Posterior vena cava (tissue), 2 donors: ENCODE measurements around the gene ZFP90. TPM values are rescaled to one million over a fixed set of nuclear protein-coding genes. Genes with fewer than 3 reads are reported as not detected.

Experiments used
- DNase-seq: peaks from one replicate; pipeline ENCODE4 v3.0.0-alpha.2; 2020; ENCODE audit warnings: low spot score
- intact Hi-C, 2 donors: fragments of 100-400 bp; cut with DNase I; formaldehyde crosslinking; loops; one replicate each; pipeline versions ENCODE4 v1.14.1 to v1.14.2; 2022 to 2023
- total RNA-seq, 2 donors: library from RNA; stranded (reverse); fragmentation: NEBNext Ultra II Directional; extraction: Animal tissue kit (Norgen Biotek cat#: 25700); gene quantifications; one replicate each; pipeline ENCODE4 v1.2.1, GENCODE V29; 2021
- donor health status: DM: yes; HTN: yes; CAD: no.
- donor health status: DM: yes; HTN: yes; CAD: no.

ZFP90 gene
- total RNA-seq, 2 donors from 2014 or later, result 17.9 to 18.1 TPM

GRCh38 chr16:68512183-68512582, 26.9 kb upstream of the ZFP90 start:
- intact Hi-C loops, result no loop called here
- DNase-seq, result peak; percentile 56

DNA sequence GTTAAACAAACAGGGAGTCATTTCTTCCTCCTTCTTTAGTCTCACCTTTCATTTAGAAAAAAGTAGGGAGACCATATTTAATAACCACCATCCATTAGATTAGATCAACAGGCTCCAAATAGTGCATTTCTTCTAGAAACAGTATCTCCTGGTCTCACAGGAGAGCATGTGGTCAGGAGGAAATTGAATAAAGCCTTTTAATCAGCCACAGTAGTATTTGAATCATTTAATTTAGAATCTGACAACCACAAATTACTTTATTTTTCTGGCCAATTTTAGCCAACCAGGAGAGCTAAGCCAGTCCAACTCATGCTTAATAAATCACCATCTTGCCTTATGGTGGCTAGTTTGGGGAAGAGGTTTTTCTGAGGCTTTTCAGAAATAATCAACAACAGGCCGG, 26.3 kb upstream of the ZFP90 start:
- DNase-seq, result no peak
- intact Hi-C loops, result no loop called here

- DNase-seq, result peak; percentile 25
These were observed 24.6 kb upstream of the ZFP90 start for GRCh38 chr16:68514511-68514910.

DNA sequence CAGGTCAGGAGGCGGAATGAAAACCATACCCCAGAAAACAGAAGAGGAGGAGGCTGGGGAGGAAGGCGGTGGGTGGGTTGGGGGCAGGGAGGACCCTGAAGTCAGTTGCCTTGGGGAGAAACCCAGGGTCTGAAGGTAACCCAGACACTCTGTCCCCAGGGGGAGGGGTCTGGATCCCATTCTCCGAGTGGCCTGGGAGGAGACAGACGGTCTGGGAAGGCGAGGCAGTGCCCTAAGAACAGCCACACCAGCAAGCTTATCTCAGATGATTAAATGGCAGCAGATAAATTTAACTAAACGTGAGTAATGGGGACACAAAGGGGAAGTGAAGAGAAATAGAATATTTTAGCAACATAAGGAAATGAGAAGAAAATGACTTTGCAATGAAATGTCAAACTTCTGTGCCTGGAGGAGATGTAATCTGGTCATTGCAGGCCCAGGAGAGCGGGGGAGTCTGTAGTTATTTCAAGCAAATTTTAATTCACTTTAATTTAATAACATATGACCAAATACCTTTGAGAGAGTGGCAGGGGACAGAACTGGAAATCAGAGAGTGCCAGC, 21.4 kb upstream of the ZFP90 start:
- intact Hi-C loops, result no loop called here

More at GRCh38 chr16:68514511-68514910, 24.6 kb upstream of the ZFP90 start:
- intact Hi-C loops, result no loop called here

GRCh38 chr16:68519225-68519745, 19.8 kb upstream of the ZFP90 start:
- intact Hi-C loops, result no loop called here

More for the DNA sequence above, 21.4 kb upstream of the ZFP90 start:
- peak; percentile 59 for DNase-seq

GRCh38 chr16:68520649-68521086, 18.4 kb upstream of the ZFP90 start:
- DNase-seq, result peak; percentile 94

More at GRCh38 chr16:68519225-68519745, 19.8 kb upstream of the ZFP90 start:
- peak; percentile 35 for DNase-seq

GRCh38 chr16:68524069-68524820, 14.8 kb upstream of the ZFP90 start:
- intact Hi-C loops, result loop anchor here in 1 of 2 donors (10.0 kb wide), 1 partner anchor 601 kb away; no protein-coding TSS in a partner anchor
- peak; percentile 38 for DNase-seq

More at GRCh38 chr16:68520649-68521086, 18.4 kb upstream of the ZFP90 start:
- intact Hi-C loops, result loop anchor here in 1 of 2 donors (10.0 kb wide), 1 partner anchor 604 kb away; no protein-coding TSS in a partner anchor

DNA sequence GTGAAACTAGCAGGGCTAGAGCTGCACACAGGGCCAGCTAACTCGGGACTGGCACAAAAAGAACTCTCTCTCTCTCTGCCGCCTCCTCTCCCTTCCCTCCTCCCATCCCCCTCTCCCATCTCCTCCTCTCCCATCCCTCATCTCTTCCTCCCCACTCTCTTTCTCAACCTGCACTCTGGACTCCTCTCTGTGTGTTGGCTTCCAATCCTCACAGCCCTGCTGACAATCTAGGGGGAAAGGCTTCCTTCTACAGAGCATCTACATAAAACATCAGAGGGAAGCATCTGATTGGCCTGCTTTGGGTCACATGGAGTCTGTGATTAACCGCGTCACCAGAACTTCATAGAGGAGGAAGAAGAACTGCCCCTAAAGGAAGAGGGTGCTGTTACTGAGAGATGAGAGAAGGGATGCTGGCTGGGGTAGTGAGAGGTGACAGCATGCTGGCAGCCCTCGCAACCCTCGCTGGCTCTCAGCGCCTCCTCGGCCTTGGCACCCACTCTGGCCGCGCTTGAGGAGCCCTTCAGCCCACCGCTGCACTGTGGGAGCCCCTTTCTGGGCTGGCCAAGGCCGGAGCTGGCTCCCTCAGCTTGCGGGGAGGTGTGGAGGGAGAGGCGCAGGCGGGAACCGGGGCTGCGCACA, 12.8 kb upstream of the ZFP90 start:
- peak; percentile 41 for DNase-seq
- intact Hi-C loops, result loop anchor here in 1 of 2 donors (10.0 kb wide), 1 partner anchor 599 kb away; no protein-coding TSS in a partner anchor

DNA sequence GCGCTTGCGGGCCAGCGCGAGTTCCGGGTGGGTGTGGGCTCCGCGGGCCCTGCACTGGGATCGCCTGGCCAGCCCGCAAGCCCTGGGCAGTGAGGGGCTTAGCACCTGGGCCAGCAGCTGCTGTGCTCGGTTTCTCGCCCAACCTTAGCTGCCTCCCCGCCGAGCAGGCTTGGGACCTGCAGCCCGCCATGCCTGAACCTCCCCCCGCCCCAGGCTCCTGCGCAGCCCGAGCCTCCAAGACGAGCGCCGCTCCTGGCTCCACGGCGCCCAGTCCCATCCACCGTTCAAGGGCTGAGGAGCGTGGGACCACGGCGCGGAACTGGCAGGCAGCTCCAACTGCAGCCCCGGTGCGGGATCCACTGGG, 12.3 kb upstream of the ZFP90 start:
- intact Hi-C loops, result loop anchor here in 1 of 2 donors (10.0 kb wide), 1 partner anchor 598 kb away; no protein-coding TSS in a partner anchor
- DNase-seq, result peak; percentile 61

- peak; percentile 38 for DNase-seq
- intact Hi-C loops, result loop anchor here in 1 of 2 donors (10.0 kb wide), 1 partner anchor 597 kb away; no protein-coding TSS in a partner anchor
These were observed 10.9 kb upstream of the ZFP90 start for GRCh38 chr16:68528233-68528632.

GRCh38 chr16:68528686-68529379, 10.3 kb upstream of the ZFP90 start:
- peak; percentile 96 for DNase-seq
- intact Hi-C loops, result loop anchor here in 1 of 2 donors (10.0 kb wide), 1 partner anchor 596 kb away; no protein-coding TSS in a partner anchor

DNA sequence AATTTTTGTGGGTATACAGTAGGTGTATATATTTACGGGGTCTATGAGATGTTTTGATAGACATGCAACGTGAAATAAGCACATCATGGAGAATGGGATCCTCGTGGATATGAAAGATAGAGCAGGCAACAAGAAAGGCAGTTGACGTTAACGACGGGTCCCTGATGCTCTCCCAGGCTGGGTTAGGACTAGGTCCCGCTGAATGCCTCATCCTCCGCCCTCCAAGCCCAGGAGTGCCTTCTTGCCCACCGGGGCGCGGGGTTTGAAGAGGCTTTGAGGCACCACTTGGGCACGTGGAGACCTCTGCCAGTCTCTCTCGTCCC, 9.5 kb upstream of the ZFP90 start:
- intact Hi-C loops, result loop anchor here in 1 of 2 donors (10.0 kb wide), 1 partner anchor 595 kb away; no protein-coding TSS in a partner anchor

GRCh38 chr16:68529931-68530701, 9.0 kb upstream of the ZFP90 start:
- DNase-seq, result peak; percentile 96
- intact Hi-C loops, result loop anchor here in 1 of 2 donors (10.0 kb wide), 1 partner anchor 595 kb away; no protein-coding TSS in a partner anchor

More for the DNA sequence above, 9.5 kb upstream of the ZFP90 start:
- no peak for DNase-seq

GRCh38 chr16:68533937-68534336, 5.2 kb upstream of the ZFP90 start:
- no peak for DNase-seq
- intact Hi-C loops, result no loop called here

GRCh38 chr16:68535331-68535730, 3.8 kb upstream of the ZFP90 start:
- no peak for DNase-seq
- intact Hi-C loops, result no loop called here

GRCh38 chr16:68539711-68540239, 684 bp downstream of the ZFP90 start:
- intact Hi-C loops, result no loop called here
- DNase-seq, result no peak

GRCh38 chr16:68548947-68549346, 9.9 kb downstream of the ZFP90 start:
- intact Hi-C loops, result no loop called here
- no peak for DNase-seq

DNA sequence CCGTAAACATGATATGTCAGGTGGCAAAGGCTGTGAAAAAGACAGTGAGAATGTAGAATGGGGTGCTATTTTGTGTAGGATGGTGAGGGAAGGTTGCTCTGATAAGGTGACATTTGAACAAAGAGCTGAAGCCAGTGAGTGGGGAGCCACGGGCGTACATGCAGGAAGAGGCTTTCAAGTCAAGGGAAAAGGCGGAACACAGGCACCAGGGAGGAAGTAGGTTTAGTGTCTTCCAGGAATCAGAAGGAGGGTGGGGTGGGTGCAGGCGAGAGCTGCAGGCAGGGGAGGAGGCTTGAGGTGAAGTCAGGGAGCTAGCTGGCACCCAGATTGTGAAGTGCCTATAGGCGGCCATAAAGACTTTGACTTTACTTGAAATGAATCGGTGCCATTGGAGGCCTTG, 14.1 kb downstream of the ZFP90 start:
- intact Hi-C loops, result no loop called here
- no peak for DNase-seq
